Lower lobe of right lung (tissue), 2 donors: ENCODE measurements around the gene VIPR1. TPM values are rescaled to one million over a fixed set of nuclear protein-coding genes. Genes with fewer than 3 reads are reported as not detected.

Source experiments
- ATAC-seq, 2 donors: fragments of 200-7000 bp; cut with Tn5 transposase; one replicate each; pipeline ENCODE4 v1.9.1; 2020 to 2022; ENCODE audit warnings: mild to moderate bottlenecking in 2 of 2, moderate library complexity in 2 of 2
- DNase-seq: peaks from one replicate; pipeline ENCODE4 v3.0.0-alpha.2; 2020
- H3K27ac ChIP-seq: fragments of 200-600 bp; one replicate; pipeline ENCODE4 v1.8.0; 2022
- H3K27me3 ChIP-seq: fragments of 200-600 bp; one replicate; pipeline ENCODE4 v1.8.0; 2022; ENCODE audit warnings: low read depth
- H3K36me3 ChIP-seq: fragments of 200-600 bp; one replicate; pipeline ENCODE4 v1.8.0; 2022; ENCODE audit warnings: mild to moderate bottlenecking
- H3K4me1 ChIP-seq: fragments of 200-600 bp; one replicate; pipeline ENCODE4 v1.8.0; 2022
- H3K4me3 ChIP-seq: fragments of 200-600 bp; one replicate; pipeline ENCODE4 v1.8.0; 2022; ENCODE audit warnings: mild to moderate bottlenecking
- H3K9me3 ChIP-seq: fragments of 200-600 bp; one replicate; pipeline ENCODE4 v1.8.0; 2022
- intact Hi-C: fragments of 100-400 bp; cut with DNase I; formaldehyde crosslinking; loops from one replicate; pipeline ENCODE4 v1.11.0; 2022
- total RNA-seq: library from RNA; stranded (reverse); fragmentation: NEBNext Ultra II Directional; extraction: Animal tissue kit (Norgen Biotek cat#: 25700); gene quantifications from one replicate; pipeline ENCODE4 v1.2.1, GENCODE V29; 2021
- TF ChIP-seq, protein P1 (sequence below): fragments of 200-600 bp; IDR thresholded peaks from one replicate; pipeline ENCODE4 v1.8.0; 2022; ENCODE audit warnings: antibody characterized with exemption, mild to moderate bottlenecking
- donor health status: DM: no; HTN: yes; CAD: no; lungs with severe emphysema.

The VIPR1 gene
- total RNA-seq, 1 donor from 2014 or later = 212 TPM

DNA sequence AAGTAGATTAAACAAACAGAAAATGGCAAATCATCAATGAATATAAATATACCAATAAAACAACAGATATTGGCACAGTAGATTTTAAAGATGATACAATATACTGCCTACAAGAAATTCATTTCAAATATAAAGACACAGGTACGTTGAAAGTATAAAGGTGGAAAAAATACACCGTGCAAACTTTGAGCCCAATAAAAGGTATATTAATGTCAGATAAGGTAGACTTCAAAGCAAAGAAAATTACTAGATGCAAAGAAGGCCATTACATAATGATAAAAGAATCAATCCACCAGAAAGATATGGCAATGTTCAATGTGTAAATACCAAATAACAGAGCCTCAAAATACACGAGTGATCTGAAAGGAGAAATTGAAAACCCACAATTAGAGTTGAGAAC, 34.3 kb upstream of the VIPR1 start:
- peaks cover 6% of the 10 kb centered on the region for H3K4me1 ChIP-seq
- ATAC-seq (no peak), DNase-seq (no peak)
- H3K4me3 ChIP-seq = no peak overlapping the region
- intact Hi-C loops = no loop called here
- H3K36me3 ChIP-seq = no peaks in the 10 kb centered on the region
- TF ChIP-seq, protein P1, sequence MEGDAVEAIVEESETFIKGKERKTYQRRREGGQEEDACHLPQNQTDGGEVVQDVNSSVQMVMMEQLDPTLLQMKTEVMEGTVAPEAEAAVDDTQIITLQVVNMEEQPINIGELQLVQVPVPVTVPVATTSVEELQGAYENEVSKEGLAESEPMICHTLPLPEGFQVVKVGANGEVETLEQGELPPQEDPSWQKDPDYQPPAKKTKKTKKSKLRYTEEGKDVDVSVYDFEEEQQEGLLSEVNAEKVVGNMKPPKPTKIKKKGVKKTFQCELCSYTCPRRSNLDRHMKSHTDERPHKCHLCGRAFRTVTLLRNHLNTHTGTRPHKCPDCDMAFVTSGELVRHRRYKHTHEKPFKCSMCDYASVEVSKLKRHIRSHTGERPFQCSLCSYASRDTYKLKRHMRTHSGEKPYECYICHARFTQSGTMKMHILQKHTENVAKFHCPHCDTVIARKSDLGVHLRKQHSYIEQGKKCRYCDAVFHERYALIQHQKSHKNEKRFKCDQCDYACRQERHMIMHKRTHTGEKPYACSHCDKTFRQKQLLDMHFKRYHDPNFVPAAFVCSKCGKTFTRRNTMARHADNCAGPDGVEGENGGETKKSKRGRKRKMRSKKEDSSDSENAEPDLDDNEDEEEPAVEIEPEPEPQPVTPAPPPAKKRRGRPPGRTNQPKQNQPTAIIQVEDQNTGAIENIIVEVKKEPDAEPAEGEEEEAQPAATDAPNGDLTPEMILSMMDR = no peak
- no peak overlapping the region for H3K27ac ChIP-seq
- H3K9me3 ChIP-seq = no peaks in the 10 kb centered on the region
- H3K27me3 ChIP-seq = no peaks in the 10 kb centered on the region

DNA sequence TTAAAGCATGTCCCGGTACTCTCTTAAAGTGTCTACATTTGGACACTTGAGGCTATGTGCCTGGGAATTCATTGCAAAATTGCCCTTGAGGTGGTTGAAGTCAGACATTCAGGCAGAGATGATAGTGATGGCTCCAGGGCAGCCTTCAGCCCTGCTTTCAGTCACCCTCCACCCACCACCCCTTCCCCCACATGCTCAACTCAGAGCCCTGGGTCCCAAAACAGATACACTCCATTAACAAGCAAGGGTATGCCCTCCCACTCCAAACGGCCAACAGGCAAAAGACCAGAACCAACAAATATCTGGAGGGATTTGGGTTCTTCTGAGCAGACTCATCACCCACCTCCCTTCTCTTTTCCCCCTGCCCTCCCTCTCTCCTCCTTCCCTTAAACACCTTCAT, 29.9 kb upstream of the VIPR1 start:
- H3K9me3 ChIP-seq = no peaks in the 10 kb centered on the region
- no peaks in the 10 kb centered on the region for H3K27me3 ChIP-seq
- TF ChIP-seq, protein P1 = no peak
- no peak for ATAC-seq
- DNase-seq = no peak
- peaks cover 32% of the 10 kb centered on the region for H3K4me1 ChIP-seq
- H3K36me3 ChIP-seq = no peaks in the 10 kb centered on the region
- peak overlapping the region; percentile 66 for H3K27ac ChIP-seq
- intact Hi-C loops = no loop called here
- no peak overlapping the region for H3K4me3 ChIP-seq

DNA sequence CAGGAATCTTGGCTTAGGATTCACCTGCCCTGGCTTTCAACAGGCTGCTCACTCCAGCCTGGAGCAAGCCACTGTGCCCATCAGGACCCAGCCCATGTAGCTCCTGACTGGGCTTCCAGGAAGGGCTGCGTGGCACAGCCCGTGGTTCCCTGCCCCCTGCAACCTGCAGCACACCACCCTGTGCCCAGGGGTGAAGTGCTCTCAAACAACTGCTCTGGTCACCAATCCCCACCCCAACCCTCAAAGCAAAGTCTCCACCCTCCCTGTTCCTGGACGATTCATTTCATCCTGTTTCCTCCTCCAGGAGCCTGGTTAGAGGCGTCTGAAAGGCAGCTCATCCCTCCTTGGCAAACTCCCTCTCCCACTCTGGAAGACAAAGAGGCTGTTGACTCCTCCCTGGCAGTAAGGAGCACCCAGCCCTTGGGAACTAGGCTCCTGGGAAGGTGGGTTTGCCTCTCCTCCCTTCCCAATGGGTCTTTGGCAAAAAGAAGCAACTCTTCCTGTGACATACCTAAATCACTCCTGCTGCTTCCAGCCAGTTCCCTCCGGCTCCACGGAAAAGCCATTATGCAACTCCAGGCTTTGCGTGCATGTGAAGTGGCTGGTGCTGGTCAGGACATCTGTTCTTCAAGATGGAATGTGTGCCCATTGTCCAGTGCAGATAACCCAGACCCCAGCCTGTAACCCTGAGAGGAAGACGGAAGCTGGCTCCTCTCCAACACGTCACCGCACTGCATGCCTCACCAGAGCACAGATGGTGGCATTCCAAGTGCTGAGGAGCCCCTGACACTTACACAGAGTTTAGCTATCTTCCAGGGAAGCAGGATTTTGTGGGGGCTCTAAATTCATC, 29.1 kb upstream of the VIPR1 start:
- H3K27ac ChIP-seq = peak overlapping the region; percentile 66
- ATAC-seq = peak; percentile 73 to 79
- no peak overlapping the region for H3K4me3 ChIP-seq

DNA sequence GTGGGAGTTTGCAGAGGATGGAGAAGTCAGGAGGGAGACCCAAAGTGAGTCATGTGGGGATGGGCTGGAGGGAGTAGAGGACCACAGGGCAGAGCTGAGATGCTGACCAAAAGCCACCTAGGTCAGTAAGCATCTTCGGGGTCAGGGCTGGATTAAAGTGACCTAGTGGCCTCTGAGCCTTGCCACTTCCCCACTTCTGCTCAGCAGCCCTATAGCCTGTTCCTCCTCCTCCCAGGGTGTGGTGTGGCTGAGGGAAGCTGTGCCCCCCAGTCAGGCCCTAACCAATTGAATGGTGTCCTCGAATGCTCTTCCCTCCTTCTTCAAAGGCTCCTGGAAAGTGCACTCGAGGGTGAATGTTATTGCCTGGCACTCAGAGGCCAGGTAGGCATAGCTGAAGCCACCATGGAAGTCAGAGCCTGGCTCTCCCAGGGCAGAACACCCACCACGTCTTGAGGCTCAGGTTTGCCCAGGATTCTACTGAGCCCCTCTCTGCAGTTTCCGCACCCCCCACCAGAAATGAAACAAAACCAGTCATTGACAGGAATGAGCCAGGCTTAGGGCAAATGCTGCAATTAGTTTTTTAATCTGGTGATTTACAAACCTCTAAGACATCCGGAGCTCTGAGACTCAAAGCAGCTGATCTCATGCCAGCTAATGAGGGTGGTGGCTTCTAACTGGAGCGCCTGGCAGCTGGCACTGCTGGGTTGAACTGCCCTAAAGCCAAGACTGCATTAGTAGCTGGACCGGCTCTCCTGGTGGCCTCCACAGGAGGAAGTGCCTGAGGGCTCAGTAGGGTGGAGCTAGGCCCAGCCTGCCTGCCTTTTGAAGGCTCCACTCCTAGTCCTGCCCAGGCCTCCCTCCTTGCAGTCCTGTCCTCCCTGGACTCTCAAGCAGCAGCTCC, 26.0 kb upstream of the VIPR1 start:
- peak overlapping the region; percentile 68 for H3K27ac ChIP-seq
- H3K4me3 ChIP-seq = no peak overlapping the region
- DNase-seq = peak; percentile 91
- H3K9me3 ChIP-seq = no peaks in the 10 kb centered on the region
- peaks cover 33% of the 10 kb centered on the region for H3K4me1 ChIP-seq
- TF ChIP-seq, protein P1 = no peak
- H3K36me3 ChIP-seq = no peaks in the 10 kb centered on the region
- H3K27me3 ChIP-seq = peaks cover 3% of the 10 kb centered on the region
- intact Hi-C loops = no loop called here
- ATAC-seq = peak; percentile 81 to 94

More for the DNA sequence above, 29.1 kb upstream of the VIPR1 start:
- Histone ChIP-seq H3K9me3 (no peaks in the 10 kb centered on the region), H3K27me3 (no peaks in the 10 kb centered on the region), H3K36me3 (no peaks in the 10 kb centered on the region), H3K4me1 (peaks cover 33% of the 10 kb centered on the region)
- TF ChIP-seq, protein P1 = no peak
- intact Hi-C loops = no loop called here
- peak; percentile 71 for DNase-seq

DNA sequence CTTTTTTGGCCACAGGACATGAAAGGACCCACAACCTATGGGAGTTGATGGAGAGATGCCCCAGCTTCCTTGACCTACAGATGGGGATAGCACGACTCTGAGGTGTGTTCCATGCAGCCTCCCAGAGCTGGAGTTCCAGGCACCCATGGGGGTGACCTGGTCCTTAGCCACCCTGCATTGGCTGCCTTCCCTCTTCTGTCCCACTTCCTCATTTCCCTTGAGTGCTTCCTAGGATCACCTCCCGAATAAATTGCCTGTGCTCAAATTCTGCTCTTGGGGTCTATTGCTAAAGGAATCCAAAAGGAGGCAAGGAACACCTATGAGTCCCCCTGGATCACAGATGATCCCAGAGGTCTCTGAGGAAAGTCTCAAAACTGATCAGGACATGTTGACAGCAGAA, 24.7 kb upstream of the VIPR1 start:
- Histone ChIP-seq H3K27ac (no peak overlapping the region), H3K9me3 (peaks cover 5% of the 10 kb centered on the region), H3K4me1 (peaks cover 31% of the 10 kb centered on the region), H3K36me3 (no peaks in the 10 kb centered on the region), H3K4me3 (no peak overlapping the region), H3K27me3 (peaks cover 3% of the 10 kb centered on the region)
- intact Hi-C loops = no loop called here
- DNase-seq (no peak), ATAC-seq (no peak)
- TF ChIP-seq, protein P1 = no peak
